ENCODE results near the gene CD40. TPM values are rescaled to one million over a fixed set of nuclear protein-coding genes. Genes with fewer than 3 reads are reported as not detected.

The CD40 gene
- polyA plus RNA-seq, 1 of the 3 experiments (the other 2 are of a cell fraction), result not detected

- no peak overlapping the region for H3K4me2 ChIP-seq
- H3K79me2 ChIP-seq (ENCODE audit: insufficient read depth), result no peaks in the 10 kb centered on the region
- no peaks in the 10 kb centered on the region for H3F3A ChIP-seq (replicated peaks; ENCODE audit: insufficient read depth)
- H4K20me1 ChIP-seq (ENCODE audit: insufficient read depth), result no peaks in the 10 kb centered on the region
- no peak overlapping the region for H3K9ac ChIP-seq
- H3K27me3 ChIP-seq (ENCODE audit: insufficient read depth), result peaks cover 31% of the 10 kb centered on the region; the same call in 1 of the 2 replicates
- TF ChIP-seq GATA2 (CRISPR knock-in tag; IDR thresholded peaks at IDR 0.05) (no peak), SMC3 (IDR thresholded peaks at IDR 0.05; ENCODE audit: low read depth, low read length) (no peak), RAD21 (IDR thresholded peaks at IDR 0.05; ENCODE audit: low read length) (0 out of 2 replicates have a peak, but pooled peaks have one; percentile 5), MXI1 (IDR thresholded peaks at IDR 0.05; ENCODE audit: low read depth, low read length) (peak; percentile 52), SIN3A (IDR thresholded peaks at IDR 0.05; ENCODE audit: borderline replicate concordance, low read depth, low read length) (no peak)
- peak; percentile 68 for DNase-seq
- POLR2A ChIA-PET, result interaction anchor here (1.1 kb wide), 1 partner anchor 49 kb away, joined by 3 read pairs; no protein-coding TSS in a partner anchor
- peaks cover 0 to 72% of the 10 kb centered on the region in 2 experiments; a peak in 2 of 4 replicates for H3K4me1 ChIP-seq (ENCODE audit: control insufficient read depth in 1 of 2, insufficient read depth in 2 of 2, low read depth in 1 of 2, low read length in 1 of 2)
- H3K36me3 ChIP-seq (replicated peaks in 1 of 2; ENCODE audit: control insufficient read depth in 1 of 2, insufficient read depth in 2 of 2, low read length in 1 of 2), result no peaks in the 10 kb centered on the region
- no peaks in the 10 kb centered on the region for H3K9me2 ChIP-seq
- H3K9me3 ChIP-seq, result no peaks in the 10 kb centered on the region
- H3K4me3 ChIP-seq (ENCODE audit: low read depth in 2 of 2, low read length in 1 of 2), result no peak overlapping the region
- H2AFZ ChIP-seq (ENCODE audit: low read depth), result no peak overlapping the region
- 23% methylated on average over 5 of the region's 5 CpGs for WGBS (ENCODE audit: low lambda C conversion rate)
- H3K27ac ChIP-seq (ENCODE audit: low read depth in 2 of 2, low read length in 1 of 2), result peak overlapping the region in 1 of 2 experiments; percentile 99; a peak in 2 of 4 replicates
- CTCF ChIA-PET, result interaction anchor here (0.8 to 4.2 kb wide), 7 partner anchors 11 to 209 kb away, joined by 3 to 29 read pairs (median 4); no protein-coding TSS in a partner anchor
These were observed 21.9 kb downstream of the CD40 start for GRCh38 chr20:46139908-46140482.

GRCh38 chr20:46142124-46142523 lies 24.0 kb downstream of the CD40 start:
- Histone ChIP-seq H3K79me2 (ENCODE audit: insufficient read depth) (no peaks in the 10 kb centered on the region), H3K9ac (no peak overlapping the region), H2AFZ (ENCODE audit: low read depth) (no peak overlapping the region), H3K4me2 (no peak overlapping the region), H3K4me3 (ENCODE audit: low read depth in 2 of 2, low read length in 1 of 2) (no peak overlapping the region), H3K27me3 (ENCODE audit: insufficient read depth) (peaks cover 31% of the 10 kb centered on the region; the same call in 1 of the 2 replicates), H3K9me2 (no peaks in the 10 kb centered on the region), H3F3A (replicated peaks; ENCODE audit: insufficient read depth) (no peaks in the 10 kb centered on the region), H3K36me3 (replicated peaks in 1 of 2; ENCODE audit: control insufficient read depth in 1 of 2, insufficient read depth in 2 of 2, low read length in 1 of 2) (no peaks in the 10 kb centered on the region), H3K27ac (ENCODE audit: low read depth in 2 of 2, low read length in 1 of 2) (no peak overlapping the region), H3K4me1 (ENCODE audit: control insufficient read depth in 1 of 2, insufficient read depth in 2 of 2, low read depth in 1 of 2, low read length in 1 of 2) (peaks cover 0 to 72% of the 10 kb centered on the region in 2 experiments; a peak in 2 of 4 replicates), H3K9me3 (no peaks in the 10 kb centered on the region), H4K20me1 (ENCODE audit: insufficient read depth) (no peaks in the 10 kb centered on the region)
- CTCF ChIA-PET, result interaction anchor here (1.3 to 3.2 kb wide), 6 partner anchors 9 to 207 kb away, joined by 4 to 28 read pairs (median 10); no protein-coding TSS in a partner anchor
- DNase-seq, result no peak
- POLR2A ChIA-PET, result no interaction called here
- 15% methylated on average over 5 of the region's 5 CpGs for WGBS (ENCODE audit: low lambda C conversion rate)
- no peak for TF ChIP-seq MXI1 (IDR thresholded peaks at IDR 0.05; ENCODE audit: low read depth, low read length)
- no peak for TF ChIP-seq SIN3A (IDR thresholded peaks at IDR 0.05; ENCODE audit: borderline replicate concordance, low read depth, low read length)
- TF ChIP-seq MEF2A (IDR thresholded peaks at IDR 0.05; ENCODE audit: borderline replicate concordance, low read depth), result no peak
- no peak for TF ChIP-seq TEAD4 (IDR thresholded peaks at IDR 0.05; ENCODE audit: borderline replicate concordance, insufficient read depth)
- TF ChIP-seq JUND (IDR thresholded peaks at IDR 0.05), result no peak
- no peak for TF ChIP-seq SMC3 (IDR thresholded peaks at IDR 0.05; ENCODE audit: low read depth, low read length)
- no peak for TF ChIP-seq USF2 (IDR thresholded peaks at IDR 0.05; ENCODE audit: borderline replicate concordance, low read depth, low read length)
- no peak for TF ChIP-seq POLR2AphosphoS5 (IDR thresholded peaks at IDR 0.05; ENCODE audit: low read depth, low read length)
- TF ChIP-seq RCOR1 (IDR thresholded peaks at IDR 0.05; ENCODE audit: low read length), result no peak
- no peak for TF ChIP-seq YY1 (IDR thresholded peaks at IDR 0.05; ENCODE audit: low read depth)
- no peak for TF ChIP-seq REST (IDR thresholded peaks at IDR 0.05; ENCODE audit: low read depth, low read length)
- no peak for TF ChIP-seq ELF1 (IDR thresholded peaks at IDR 0.05)
- TF ChIP-seq PBX3 (IDR thresholded peaks at IDR 0.05), result no peak
- TF ChIP-seq CHD2 (IDR thresholded peaks at IDR 0.05; ENCODE audit: low read length, partially characterized antibody), result no peak
- no peak for TF ChIP-seq EP300 (IDR thresholded peaks at IDR 0.05; ENCODE audit: borderline replicate concordance in 1 of 2, low read depth in 1 of 2, low read length in 1 of 2)
- TF ChIP-seq GATA2 (CRISPR knock-in tag; IDR thresholded peaks at IDR 0.05), result no peak
